Epithelial cell of prostate (primary cell): ENCODE measurements around the gene ATG16L1.

Experiments used
- DNase-seq: peaks from one replicate; pipeline ENCODE4 v3.0.0-alpha.2; 2011; ENCODE audit warnings: low read depth, low spot score
- H3K27ac ChIP-seq: fragments of 450-650 bp; 2 replicates; pipeline ENCODE4 v1.5.1; 2017; ENCODE audit warnings: mild to moderate bottlenecking

Gene ATG16L1

GRCh38 chr2:233225230-233226068 lies 26.0 kb upstream of the ATG16L1 start:
- H3K27ac ChIP-seq = no peak overlapping the region
- no peak for DNase-seq

- no peak overlapping the region for H3K27ac ChIP-seq
- DNase-seq = no peak
Measured at GRCh38 chr2:233226511-233227031, 24.9 kb upstream of the ATG16L1 start.

- no peak for DNase-seq
- no peak overlapping the region for H3K27ac ChIP-seq
Measured at GRCh38 chr2:233227346-233227978, 24.0 kb upstream of the ATG16L1 start.

GRCh38 chr2:233228376-233228775 lies 23.1 kb upstream of the ATG16L1 start:
- DNase-seq = no peak
- H3K27ac ChIP-seq = no peak overlapping the region

- DNase-seq = no peak
Measured at GRCh38 chr2:233233618-233234230, 17.7 kb upstream of the ATG16L1 start.

GRCh38 chr2:233234264-233234663 lies 17.2 kb upstream of the ATG16L1 start:
- DNase-seq = no peak
- no peak overlapping the region for H3K27ac ChIP-seq

More at GRCh38 chr2:233233618-233234230, 17.7 kb upstream of the ATG16L1 start:
- no peak overlapping the region for H3K27ac ChIP-seq

- no peak overlapping the region for H3K27ac ChIP-seq
- no peak for DNase-seq
Measured at GRCh38 chr2:233234996-233235395, 16.5 kb upstream of the ATG16L1 start.

GRCh38 chr2:233235977-233236376 lies 15.5 kb upstream of the ATG16L1 start:
- DNase-seq = no peak
- H3K27ac ChIP-seq = no peak overlapping the region

GRCh38 chr2:233236820-233237589 lies 14.5 kb upstream of the ATG16L1 start:
- H3K27ac ChIP-seq = no peak overlapping the region
- no peak for DNase-seq

GRCh38 chr2:233240897-233241296 lies 10.6 kb upstream of the ATG16L1 start:
- no peak overlapping the region for H3K27ac ChIP-seq
- no peak for DNase-seq

- no peak for DNase-seq
- no peak overlapping the region for H3K27ac ChIP-seq
Measured at GRCh38 chr2:233241803-233242202, 9.7 kb upstream of the ATG16L1 start.

GRCh38 chr2:233242231-233242927 lies 9.1 kb upstream of the ATG16L1 start:
- DNase-seq = no peak

GRCh38 chr2:233243348-233243747 lies 8.1 kb upstream of the ATG16L1 start:
- no peak overlapping the region for H3K27ac ChIP-seq
- DNase-seq = no peak

More at GRCh38 chr2:233242231-233242927, 9.1 kb upstream of the ATG16L1 start:
- no peak overlapping the region for H3K27ac ChIP-seq

GRCh38 chr2:233244818-233245217 lies 6.7 kb upstream of the ATG16L1 start:
- peak overlapping the region; percentile 45 for H3K27ac ChIP-seq
- peak; percentile 31 for DNase-seq

- peak overlapping the region; percentile 45 for H3K27ac ChIP-seq
- no peak for DNase-seq
Measured at GRCh38 chr2:233245406-233245805, 6.1 kb upstream of the ATG16L1 start.

- peak overlapping the region; percentile 79 for H3K27ac ChIP-seq
- no peak for DNase-seq
Measured at GRCh38 chr2:233247116-233247515, 4.4 kb upstream of the ATG16L1 start.

- H3K27ac ChIP-seq = peak overlapping the region; percentile 79
- DNase-seq = peak; percentile 97
Measured at GRCh38 chr2:233247744-233248143, 3.7 kb upstream of the ATG16L1 start.

GRCh38 chr2:233248999-233249398 lies 2.5 kb upstream of the ATG16L1 start:
- DNase-seq = no peak
- H3K27ac ChIP-seq = no peak overlapping the region

GRCh38 chr2:233250568-233250967 lies 905 bp upstream of the ATG16L1 start:
- no peak for DNase-seq
- H3K27ac ChIP-seq = no peak overlapping the region

GRCh38 chr2:233250985-233251305 lies 528 bp upstream of the ATG16L1 start:
- DNase-seq = no peak
- peak overlapping the region; percentile 83 for H3K27ac ChIP-seq
